H1 (cell line): Measurements from ENCODE around the gene RPS6KA5. TPM values are rescaled to one million over a fixed set of nuclear protein-coding genes. Genes with fewer than 3 reads are reported as not detected.

Experiments
- CTCF ChIA-PET: fragments of 300-600 bp; sonication (Branson Sonifier 250); formaldehyde crosslinking; loops from one replicate; lab custom pipeline; 2021; ENCODE audit not compliant: partially characterized antibody; lab: Charles Lee
- POLR2A ChIA-PET: fragments of 300-600 bp; sonication (Branson Sonifier 250); formaldehyde crosslinking; loops from one replicate; lab custom pipeline; 2021; ENCODE audit warnings: inconsistent platforms; ENCODE audit not compliant: partially characterized antibody; lab: Charles Lee
- DNase-seq, 2 experiments: peaks; one replicate each; pipeline versions ENCODE4 v3.0.0 to v3.0.0-alpha.2; 2010 to 2022; ENCODE audit warnings: low spot score in 2 of 2, low read depth in 1 of 2, mixed read lengths in 1 of 2
- FAIRE-seq: peaks from 2 replicates; lab custom pipeline; 2011; peaks lifted over from hg19 to GRCh38; lab: Jason Lieb, UNC
- H2AFZ ChIP-seq: 2 replicates; pipeline ENCODE4 v1.8.1; 2012; ENCODE audit warnings: low read length, inconsistent platforms
- H2AK5ac ChIP-seq: 2 replicates; pipeline ENCODE4 v1.6.1; 2013; ENCODE audit warnings: low read depth, low read length
- H2BK120ac ChIP-seq: replicated peaks from 2 replicates; pipeline ENCODE3; 2013; ENCODE audit warnings: low read depth, low read length, inconsistent platforms
- H2BK12ac ChIP-seq: 2 replicates; pipeline ENCODE4 v1.6.1; 2013; ENCODE audit warnings: low read depth, low read length
- H2BK15ac ChIP-seq: 2 replicates; pipeline ENCODE4 v1.6.1; 2013; ENCODE audit warnings: low read length
- H2BK20ac ChIP-seq: 2 replicates; pipeline ENCODE4 v1.6.1; 2013; ENCODE audit warnings: low read length
- H2BK5ac ChIP-seq: 2 replicates; pipeline ENCODE4 v1.6.1; 2013; ENCODE audit warnings: low read depth, low read length
- H3K14ac ChIP-seq: 2 replicates; pipeline ENCODE4 v1.6.1; 2013; ENCODE audit warnings: inconsistent platforms; ENCODE audit not compliant: insufficient read length
- H3K18ac ChIP-seq: 2 replicates; pipeline ENCODE4 v1.6.1; 2013; ENCODE audit warnings: low read length; ENCODE audit errors: extremely low read depth
- H3K23ac ChIP-seq: 2 replicates; pipeline ENCODE4 v1.6.1; 2013; ENCODE audit warnings: inconsistent platforms; ENCODE audit not compliant: insufficient read length
- H3K23me2 ChIP-seq: 2 replicates; pipeline ENCODE4 v1.6.1; 2013; ENCODE audit warnings: low read depth, low read length
- H3K27ac ChIP-seq: 2 replicates; pipeline ENCODE4 v1.6.1; 2011; ENCODE audit warnings: low read depth, low read length, inconsistent platforms
- H3K27me3 ChIP-seq, 4 experiments: replicated peaks in 1 of 4; 1 replicate in 1 of 4; 2 replicates in 3 of 4; pipeline versions ENCODE4 v1.6.1 to v1.8.1; 2011 to 2013; ENCODE audit warnings: low read length in 3 of 4, mild to moderate bottlenecking in 3 of 4, inconsistent platforms in 2 of 4, mixed read lengths in 2 of 4, moderate library complexity in 1 of 4; ENCODE audit not compliant: control insufficient read depth in 3 of 4, insufficient read depth in 3 of 4; ENCODE audit errors: extremely low read depth in 1 of 4
- H3K36me3 ChIP-seq, 4 experiments: 2 replicates each; pipeline versions ENCODE4 v1.6.1 to v1.8.1; 2011 to 2013; ENCODE audit warnings: mild to moderate bottlenecking in 4 of 4, low read length in 3 of 4, moderate library complexity in 2 of 4, control low read depth in 1 of 4, inconsistent platforms in 1 of 4; ENCODE audit not compliant: insufficient read depth in 4 of 4, control insufficient read depth in 2 of 4
- H3K4ac ChIP-seq: replicated peaks from 2 replicates; pipeline ENCODE3; 2013; ENCODE audit warnings: low read length, low read depth, mixed read lengths, inconsistent platforms; ENCODE audit not compliant: insufficient read length
- H3K4me1 ChIP-seq, 4 experiments: replicated peaks in 1 of 4; 1 replicate in 1 of 4; 2 replicates in 3 of 4; pipeline versions ENCODE4 v1.6.1 to v1.8.1; 2011 to 2013; ENCODE audit warnings: low read length in 3 of 4, inconsistent platforms in 2 of 4, mixed read lengths in 1 of 4; ENCODE audit not compliant: insufficient read depth in 4 of 4, control insufficient read depth in 3 of 4
- H3K4me2 ChIP-seq, 2 experiments: 2 replicates each; pipeline versions ENCODE4 v1.6.1 to v1.8.1; 2011 to 2013; ENCODE audit warnings: low read depth in 2 of 2, low read length in 2 of 2, control low read depth in 1 of 2, inconsistent platforms in 1 of 2, mild to moderate bottlenecking in 1 of 2; ENCODE audit not compliant: insufficient read depth in 1 of 2
- H3K4me3 ChIP-seq, 4 experiments: fragments of 200-600, 300-600 bp in 1 of 4; sonication (generic), shearing (Covaris generic), sonication (Bioruptor Twin) in 1 of 4; 2 replicates each; pipeline versions ENCODE4 v1.5.1 to v1.8.1; 2011 to 2016; ENCODE audit warnings: low read length in 4 of 4, low read depth in 3 of 4, control low read depth in 2 of 4, inconsistent platforms in 2 of 4, mild to moderate bottlenecking in 2 of 4, mixed read lengths in 1 of 4, moderate library complexity in 1 of 4; ENCODE audit not compliant: insufficient read depth in 2 of 4; ENCODE audit errors: extremely low read depth in 1 of 4
- H3K56ac ChIP-seq: replicated peaks from 2 replicates; pipeline ENCODE3; 2013; ENCODE audit warnings: low read depth, mild to moderate bottlenecking, mixed read lengths, low read length, inconsistent platforms; ENCODE audit not compliant: insufficient read length
- H3K79me1 ChIP-seq: 2 replicates; pipeline ENCODE4 v1.6.1; 2013; ENCODE audit warnings: low read depth, low read length, control low read depth
- H3K79me2 ChIP-seq, 2 experiments: 2 replicates each; pipeline versions ENCODE4 v1.6.1 to v1.8.1; 2012 to 2013; ENCODE audit warnings: low read length in 2 of 2, mild to moderate bottlenecking in 2 of 2, inconsistent platforms in 1 of 2; ENCODE audit not compliant: insufficient read depth in 2 of 2, control insufficient read depth in 1 of 2
- H3K9ac ChIP-seq, 4 experiments: replicated peaks in 1 of 4; 1 replicate in 1 of 4; 2 replicates in 3 of 4; pipeline versions ENCODE4 v1.6.1 to v1.8.1; 2011 to 2013; ENCODE audit warnings: low read depth in 3 of 4, low read length in 3 of 4, control low read depth in 2 of 4, mild to moderate bottlenecking in 2 of 4, moderate library complexity in 2 of 4, inconsistent platforms in 1 of 4; ENCODE audit errors: extremely low read depth in 1 of 4
- H3K9me3 ChIP-seq, 2 experiments: 2 replicates each; pipeline versions ENCODE4 v1.6.1 to v1.8.1; 2012 to 2013; ENCODE audit warnings: mild to moderate bottlenecking in 2 of 2, moderate library complexity in 2 of 2, control low read depth in 1 of 2, inconsistent platforms in 1 of 2, low read depth in 1 of 2, low read length in 1 of 2, mixed read lengths in 1 of 2; ENCODE audit not compliant: insufficient read depth in 2 of 2
- H4K20me1 ChIP-seq, 2 experiments: replicated peaks in 1 of 2; 2 replicates each; pipeline versions ENCODE3 to v1.8.1; 2011 to 2013; ENCODE audit warnings: inconsistent platforms in 2 of 2, low read length in 2 of 2, mild to moderate bottlenecking in 1 of 2; ENCODE audit not compliant: insufficient read depth in 2 of 2, control insufficient read depth in 1 of 2
- H4K5ac ChIP-seq: 2 replicates; pipeline ENCODE4 v1.6.1; 2013; ENCODE audit warnings: low read length, low read depth, mixed read lengths, inconsistent platforms; ENCODE audit not compliant: insufficient read length
- H4K8ac ChIP-seq: 2 replicates; pipeline ENCODE4 v1.8.0; 2013; ENCODE audit warnings: mild to moderate bottlenecking, moderate library complexity, low read length, inconsistent platforms; ENCODE audit not compliant: insufficient read depth; ENCODE audit errors: extremely low read depth
- H4K91ac ChIP-seq: replicated peaks from 2 replicates; pipeline ENCODE3; 2013; ENCODE audit warnings: low read length, mixed read lengths, inconsistent platforms; ENCODE audit not compliant: insufficient read length
- CTBP2 ChIP-seq: IDR thresholded peaks from 2 replicates; pipeline ENCODE4 v1.7.0; 2011; ENCODE audit warnings: borderline replicate concordance, mild to moderate bottlenecking, moderate library complexity, mixed read lengths, low read length; ENCODE audit not compliant: insufficient read depth, insufficient read length
- JUND ChIP-seq: IDR thresholded peaks from 2 replicates; pipeline ENCODE4 v1.6.1; 2011; ENCODE audit warnings: mild to moderate bottlenecking, improper control_type of control experiment, low read length
- WGBS, 2 experiments: shearing (Covaris generic) in 1 of 2; methylation state at CpG; one replicate each; pipeline versions ENCODE4 v1.1.6 to v1.1.7; 2013 to 2015; ENCODE audit warnings: low lambda C conversion rate in 2 of 2, mixed read lengths in 2 of 2, inconsistent platforms in 1 of 2, low coverage in 1 of 2, missing lambda C conversion rate in 1 of 2; ENCODE audit not compliant: insufficient replicate concordance in 2 of 2, insufficient coverage in 1 of 2, insufficient read length in 1 of 2; ENCODE audit errors: extremely low coverage in 1 of 2, missing lambda C conversion rate in 1 of 2; 5-methylcytosine and 5-hydroxymethylcytosine counted together
- polyA plus RNA-seq, 7 experiments: library from polyadenylated mRNA; depleted of rRNA in 3 of 7; stranded (reverse) in 5 of 7; unstranded in 2 of 7; fragments of >200 nt in 5 of 7; fragments of 200-250 nt in 2 of 7; gene quantifications; 1 replicate in 5 of 7; 2 replicates in 1 of 7; 4 replicates in 1 of 7; pipeline versions ENCODE4 v1.2.1 to v1.2.3, GENCODE V29; 2011 to 2013; ENCODE audit warnings: missing spikeins in 2 of 7, mixed read lengths in 2 of 7
- total RNA-seq: library from RNA; stranded (reverse); fragmentation: NEBNext Ultra II Directional; extraction: Animal tissue kit (Norgen Biotek cat#: 25700); gene quantifications from 2 replicates; pipeline ENCODE4 v1.2.1, GENCODE V29; 2021

RPS6KA5 gene
- total and polyA plus RNA-seq, 2 of the 8 experiments (the other 6 are each of a cell fraction or from before 2014, with no cell fraction given) = 0.85 to 3.1 TPM

DNA sequence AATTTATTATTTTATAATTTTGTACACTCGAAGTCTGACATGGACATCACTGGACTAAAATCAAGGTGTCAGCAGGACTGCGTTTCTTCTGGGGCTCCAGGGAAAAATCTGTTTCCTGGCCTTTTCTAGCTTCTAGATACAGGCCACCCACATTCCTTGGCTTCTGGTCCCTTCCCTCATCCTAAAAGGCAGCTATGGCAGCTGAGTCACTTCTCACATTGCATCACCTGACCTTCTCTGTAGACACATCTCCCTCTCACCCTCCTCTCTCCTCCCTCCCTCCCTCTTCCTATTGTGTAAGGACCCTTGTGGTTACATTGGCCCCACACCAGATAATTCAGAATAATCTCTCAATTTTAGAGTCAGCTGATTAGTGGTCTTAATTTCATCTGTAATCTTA, 92.4 kb downstream of the RPS6KA5 start:
- H2BK5ac ChIP-seq = no peak overlapping the region
- H2BK20ac ChIP-seq = no peak overlapping the region
- no peak overlapping the region for H2AFZ ChIP-seq
- no peak overlapping the region for H3K4me3 ChIP-seq
- H3K4me1 ChIP-seq = no peaks in the 10 kb centered on the region
- TF ChIP-seq JUND (no peak), CTBP2 (no peak)
- H3K79me1 ChIP-seq = no peaks in the 10 kb centered on the region
- H3K9ac ChIP-seq = no peak overlapping the region
- no peak for DNase-seq
- no peaks in the 10 kb centered on the region for H4K20me1 ChIP-seq
- no peak overlapping the region for H3K23ac ChIP-seq
- FAIRE-seq = no peak
- no peak overlapping the region for H4K8ac ChIP-seq
- ChIA-PET CTCF (interaction anchor here (0.8 kb wide), 1 partner anchor 210 kb away, joined by 3 read pairs; no protein-coding TSS in a partner anchor), POLR2A (no interaction called here)
- H3K18ac ChIP-seq = no peak overlapping the region
- H4K91ac ChIP-seq = no peak overlapping the region
- H2BK12ac ChIP-seq = no peak overlapping the region
- H3K27ac ChIP-seq = no peak overlapping the region
- 97% methylated on average over 2 of the region's 2 CpGs; no CpG with 5 or more reads in 1 of the 2 experiments for WGBS, 2 experiments
- no peak overlapping the region for H3K4me2 ChIP-seq
- H4K5ac ChIP-seq = no peak overlapping the region
- H3K56ac ChIP-seq = no peak overlapping the region
- no peak overlapping the region for H3K4ac ChIP-seq
- H3K9me3 ChIP-seq = 0 out of 4 replicates have a peak, but pooled peaks cover 0 to 3% of the 10 kb centered on the region in 2 experiments
- H2BK120ac ChIP-seq = no peak overlapping the region
- no peak overlapping the region for H3K14ac ChIP-seq
- no peaks in the 10 kb centered on the region for H3K23me2 ChIP-seq
- H3K79me2 ChIP-seq = no peaks in the 10 kb centered on the region
- no peaks in the 10 kb centered on the region for H3K27me3 ChIP-seq
- H3K36me3 ChIP-seq = no peaks in the 10 kb centered on the region
- H2BK15ac ChIP-seq = no peak overlapping the region
- H2AK5ac ChIP-seq = no peak overlapping the region
